Measurements from ENCODE around the gene PDE4DIP.
"Not testable (repeated sequence)": the region's sequence is repeated elsewhere in the genome, so short reads cannot be mapped to it uniquely, and the experiment has no call there.

PDE4DIP gene

GRCh38 chr1:148874408-148875388 lies 30.5 kb downstream of the PDE4DIP start:
- not testable (repeated sequence) for DNase-seq (ENCODE audit: low spot score)

- not testable (repeated sequence) for DNase-seq (ENCODE audit: low spot score)
Observed at GRCh38 chr1:148879812-148880416, 35.7 kb downstream of the PDE4DIP start.

- not testable (repeated sequence) for DNase-seq (ENCODE audit: low spot score)
Observed at GRCh38 chr1:148881261-148881660, 37.0 kb downstream of the PDE4DIP start.

DNA sequence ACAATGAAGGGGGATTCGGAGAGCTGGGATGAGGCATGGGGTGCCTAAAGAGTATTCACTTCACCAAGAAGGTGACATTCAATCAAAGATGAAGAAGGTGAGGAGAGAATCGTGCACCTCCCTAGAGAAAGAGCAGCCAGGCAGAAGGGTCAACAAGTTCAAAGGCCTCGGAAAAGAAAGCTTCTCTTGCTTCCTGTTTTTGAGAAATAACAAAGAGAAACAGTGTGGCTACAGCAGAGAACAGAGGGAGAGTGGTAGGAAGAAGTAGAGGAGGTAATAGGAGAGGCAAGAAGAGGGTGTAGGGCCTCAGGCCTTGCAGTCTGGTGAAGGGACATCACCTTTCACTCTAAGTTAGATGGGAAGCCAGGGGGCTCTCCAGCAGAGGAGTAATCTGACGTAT lies 41.0 kb downstream of the PDE4DIP start:
- not testable (repeated sequence) for DNase-seq (ENCODE audit: low spot score)

DNA sequence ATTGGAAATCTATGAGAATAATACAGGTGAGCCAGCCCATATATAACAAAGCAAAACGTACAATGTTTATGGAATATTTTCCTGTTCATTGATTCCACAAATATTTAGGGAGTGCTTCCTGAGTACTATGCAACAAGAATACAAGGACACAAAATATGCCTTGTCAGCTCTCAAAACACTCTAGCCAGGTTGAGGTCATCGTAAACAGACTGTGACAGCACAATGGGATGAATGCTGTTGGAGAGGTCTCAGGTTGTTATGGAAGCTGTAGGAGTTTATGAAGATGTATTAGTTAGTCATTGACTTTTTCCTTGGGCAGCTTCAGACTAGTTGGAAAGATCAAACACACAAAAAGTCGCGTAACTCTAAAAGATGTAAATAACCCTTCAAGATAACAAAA lies 42.1 kb downstream of the PDE4DIP start:
- not testable (repeated sequence) for DNase-seq (ENCODE audit: low spot score)

GRCh38 chr1:148888597-148888996 lies 44.4 kb downstream of the PDE4DIP start:
- DNase-seq (ENCODE audit: low spot score) = not testable (repeated sequence)

DNA sequence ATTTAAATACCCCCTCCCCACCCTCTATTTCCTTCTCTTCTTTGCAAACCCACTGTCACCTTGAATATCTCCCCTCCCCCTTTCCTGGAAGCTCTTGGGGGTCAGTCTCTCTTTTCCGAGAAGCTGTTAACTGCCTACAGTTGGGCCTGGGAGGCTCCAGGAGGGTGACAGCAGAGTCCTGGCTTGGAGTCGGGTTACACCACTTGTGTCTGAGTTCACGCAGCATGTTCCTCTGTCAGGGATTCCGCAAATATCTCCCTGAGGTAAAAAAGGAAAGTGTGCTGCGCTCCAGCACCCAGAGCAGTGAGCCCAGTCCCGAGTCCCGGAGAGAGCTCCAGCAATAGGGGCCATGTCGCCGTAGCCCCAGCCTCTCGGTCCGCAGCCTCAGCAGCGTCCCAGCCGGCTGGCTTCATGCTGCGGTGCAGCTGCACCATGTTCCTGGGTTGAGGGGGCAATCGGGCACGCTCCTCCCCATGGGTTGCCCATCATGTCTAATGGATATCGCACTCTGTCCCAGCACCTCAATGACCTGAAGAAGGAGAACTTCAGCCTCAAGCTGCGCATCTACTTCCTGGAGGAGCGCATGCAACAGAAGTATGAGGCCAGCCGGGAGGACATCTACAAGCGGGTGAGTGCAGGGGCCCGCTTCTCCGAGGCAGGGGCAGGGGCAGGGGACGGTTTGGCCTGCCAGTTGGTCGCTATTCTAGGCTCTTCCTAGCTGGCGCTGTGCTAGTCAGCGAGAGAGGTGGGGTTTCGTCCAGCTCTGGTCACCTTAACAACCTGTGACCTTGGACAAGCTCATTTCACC lies 45.2 kb downstream of the PDE4DIP start:
- DNase-seq (ENCODE audit: low spot score) = not testable (repeated sequence)

GRCh38 chr1:148890075-148890568 lies 45.9 kb downstream of the PDE4DIP start:
- not testable (repeated sequence) for DNase-seq (ENCODE audit: low spot score)

DNA sequence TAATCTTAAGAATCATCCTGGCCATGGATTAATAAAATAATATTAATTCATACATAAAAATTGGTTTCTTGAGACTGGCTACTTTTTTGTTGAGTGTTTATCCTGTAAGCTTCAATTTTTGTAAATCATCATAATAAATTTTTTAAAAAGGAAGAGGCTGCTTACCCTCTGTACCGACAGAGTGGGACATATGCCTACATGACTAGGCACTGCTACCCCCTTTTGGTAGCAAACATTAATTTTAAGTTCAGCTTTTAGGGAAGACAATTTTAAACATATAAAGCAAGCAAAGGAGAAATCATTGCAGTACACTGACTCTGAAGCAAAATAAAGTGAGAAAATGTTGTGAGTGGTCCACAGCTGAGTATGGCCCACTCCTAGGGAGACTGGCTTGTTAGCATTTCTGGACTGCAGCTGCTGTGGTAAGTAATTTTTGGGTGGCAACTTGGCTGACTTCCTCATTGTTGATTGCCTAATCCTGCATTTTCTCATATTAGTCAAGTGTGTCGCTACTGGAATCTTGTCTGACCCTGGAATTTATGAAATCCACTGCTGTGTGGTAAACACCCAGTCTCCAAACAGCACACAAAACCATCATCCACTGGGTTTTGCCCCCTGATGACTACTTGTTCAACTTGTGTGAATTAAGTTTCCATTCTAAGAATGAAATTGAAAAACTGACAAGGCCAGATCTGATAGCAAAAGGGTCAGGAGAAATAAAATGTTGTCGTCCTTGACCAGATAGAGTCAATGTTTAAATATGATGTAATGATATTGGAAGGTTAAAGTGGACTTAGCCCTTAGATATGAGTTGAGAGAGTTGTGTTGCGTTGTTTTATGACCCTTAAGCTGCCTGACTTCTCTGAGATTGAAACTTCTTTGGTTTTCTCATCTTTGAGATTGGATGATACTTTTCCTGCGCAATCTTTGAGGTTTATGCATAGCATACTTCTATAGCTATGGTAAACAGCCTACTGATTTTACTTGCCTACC lies 50.4 kb downstream of the PDE4DIP start:
- not testable (repeated sequence) for DNase-seq (ENCODE audit: low spot score)

DNA sequence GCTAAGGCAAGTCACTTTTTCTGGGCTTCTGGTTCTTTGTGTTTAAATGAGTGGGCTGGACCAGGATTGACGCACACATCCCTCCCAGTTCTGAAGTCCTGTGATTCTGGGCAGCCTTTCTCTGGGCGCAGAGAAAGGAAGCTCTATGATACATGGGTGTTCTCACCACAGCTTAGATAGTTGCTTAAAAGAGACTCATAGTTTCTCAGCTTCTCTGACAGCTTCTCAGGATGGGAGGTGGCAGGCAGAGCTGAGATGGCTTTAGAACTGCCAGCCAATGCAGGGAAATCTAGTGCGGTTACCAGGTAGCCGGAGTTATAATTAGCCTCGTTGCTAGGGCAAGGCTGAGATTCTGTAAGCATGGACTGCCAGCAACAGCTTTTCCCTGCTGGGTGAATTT lies 55.8 kb downstream of the PDE4DIP start:
- DNase-seq (ENCODE audit: low spot score) = not testable (repeated sequence)

DNA sequence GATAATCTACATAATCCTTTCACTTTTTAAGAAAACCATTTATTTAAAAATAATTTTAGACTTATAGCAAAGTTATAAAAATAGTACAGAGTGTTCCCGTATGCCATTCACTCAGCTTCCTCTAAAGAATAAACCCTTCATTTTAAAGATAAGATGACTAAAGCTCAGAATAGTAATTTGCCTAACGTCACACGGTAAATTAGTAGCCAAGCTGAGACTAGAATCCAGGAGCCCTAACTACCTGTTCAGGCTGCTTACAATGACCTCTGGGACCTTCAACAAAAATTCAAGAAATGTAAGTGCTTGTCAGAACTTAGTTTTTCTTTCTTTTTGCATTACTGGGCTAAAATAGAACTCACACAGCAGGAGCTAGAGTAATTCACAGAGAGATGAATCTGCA lies 56.5 kb downstream of the PDE4DIP start:
- not testable (repeated sequence) for DNase-seq (ENCODE audit: low spot score)

- DNase-seq (ENCODE audit: low spot score) = not testable (repeated sequence)
Observed at GRCh38 chr1:148901150-148901952, 57.1 kb downstream of the PDE4DIP start.

DNA sequence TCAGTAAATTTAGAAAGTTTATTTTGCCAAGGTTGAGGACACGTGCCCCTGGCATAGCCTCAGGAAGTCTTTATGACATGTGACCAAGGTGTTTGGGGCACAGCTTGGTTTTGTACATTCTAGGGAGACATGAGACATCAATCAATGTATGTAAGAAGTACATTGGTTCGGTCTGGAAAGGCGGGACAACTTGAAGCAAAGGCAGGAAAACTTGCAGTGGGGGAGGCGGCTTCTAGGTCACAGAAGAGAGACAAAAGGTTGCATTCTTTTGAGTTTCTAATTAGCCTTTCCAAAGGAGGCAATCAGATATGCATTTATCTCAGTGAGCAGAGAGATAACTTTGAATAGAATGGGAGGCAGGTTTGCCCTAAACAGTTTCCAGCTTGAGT lies 57.7 kb downstream of the PDE4DIP start:
- DNase-seq (ENCODE audit: low spot score) = not testable (repeated sequence)

DNA sequence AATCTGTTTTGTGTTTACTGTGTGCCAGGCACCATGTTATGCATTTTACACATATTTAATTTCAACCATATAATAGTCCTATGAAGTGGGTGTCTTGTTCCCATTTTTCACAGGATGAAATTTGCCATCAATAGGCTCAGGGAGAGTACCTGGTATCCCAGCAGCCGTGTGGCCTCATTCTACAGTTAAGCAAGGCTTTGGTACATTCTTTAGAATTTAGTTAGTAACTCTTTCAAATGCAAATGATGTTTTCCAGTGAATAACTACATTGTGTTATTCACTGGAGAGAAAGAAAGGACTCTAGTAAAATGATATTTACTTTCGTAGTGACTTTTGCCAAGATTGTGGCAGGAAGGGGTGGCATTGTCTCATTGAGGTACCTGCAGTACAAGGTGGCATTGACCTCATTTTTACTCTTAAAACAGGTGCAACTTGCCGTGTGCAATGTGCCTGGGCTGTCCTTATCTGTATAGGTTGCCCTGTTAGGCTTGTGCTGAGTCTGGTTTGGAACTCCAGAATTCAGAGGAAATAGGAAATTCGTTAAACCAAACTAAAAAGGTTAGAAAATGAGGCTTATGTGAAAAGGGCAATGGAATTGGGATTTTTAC lies 65.1 kb downstream of the PDE4DIP start:
- not testable (repeated sequence) for DNase-seq (ENCODE audit: low spot score)

- not testable (repeated sequence) for DNase-seq (ENCODE audit: low spot score)
Observed at GRCh38 chr1:148911303-148911928, 67.2 kb downstream of the PDE4DIP start.

GRCh38 chr1:148916222-148916621 lies 72.0 kb downstream of the PDE4DIP start:
- not testable (repeated sequence) for DNase-seq (ENCODE audit: low spot score)

DNA sequence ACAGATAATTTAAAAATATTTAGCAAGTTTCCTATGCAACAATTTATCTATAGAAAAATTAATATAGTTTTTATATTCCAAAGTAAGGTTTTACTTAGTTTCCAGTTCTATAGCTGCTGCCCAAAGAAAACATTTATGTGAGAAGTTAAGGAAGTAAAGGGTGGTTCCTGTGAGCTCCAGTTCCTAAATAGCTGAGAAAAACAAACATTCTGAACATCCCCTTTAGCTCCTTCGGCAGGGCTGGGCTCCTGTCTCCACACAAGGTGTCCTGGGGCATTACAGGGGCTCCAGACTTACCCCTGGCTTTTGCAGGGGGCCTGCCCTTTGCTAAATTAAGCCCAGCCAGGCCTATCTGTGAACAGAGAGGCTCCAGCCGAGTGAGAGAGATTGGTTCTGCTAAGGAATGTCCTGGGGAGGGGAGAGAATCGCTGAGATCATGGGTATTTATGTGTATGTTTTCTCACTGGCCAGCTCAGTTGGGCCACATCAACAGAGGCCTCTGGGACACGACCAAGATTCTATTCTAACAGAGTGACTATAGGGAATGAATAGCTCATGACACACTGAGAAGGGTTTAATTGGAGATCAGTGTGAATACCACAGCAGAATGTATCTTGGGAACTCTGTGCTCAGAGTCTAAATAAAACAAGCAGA lies 72.6 kb downstream of the PDE4DIP start:
- DNase-seq (ENCODE audit: low spot score) = not testable (repeated sequence)

DNA sequence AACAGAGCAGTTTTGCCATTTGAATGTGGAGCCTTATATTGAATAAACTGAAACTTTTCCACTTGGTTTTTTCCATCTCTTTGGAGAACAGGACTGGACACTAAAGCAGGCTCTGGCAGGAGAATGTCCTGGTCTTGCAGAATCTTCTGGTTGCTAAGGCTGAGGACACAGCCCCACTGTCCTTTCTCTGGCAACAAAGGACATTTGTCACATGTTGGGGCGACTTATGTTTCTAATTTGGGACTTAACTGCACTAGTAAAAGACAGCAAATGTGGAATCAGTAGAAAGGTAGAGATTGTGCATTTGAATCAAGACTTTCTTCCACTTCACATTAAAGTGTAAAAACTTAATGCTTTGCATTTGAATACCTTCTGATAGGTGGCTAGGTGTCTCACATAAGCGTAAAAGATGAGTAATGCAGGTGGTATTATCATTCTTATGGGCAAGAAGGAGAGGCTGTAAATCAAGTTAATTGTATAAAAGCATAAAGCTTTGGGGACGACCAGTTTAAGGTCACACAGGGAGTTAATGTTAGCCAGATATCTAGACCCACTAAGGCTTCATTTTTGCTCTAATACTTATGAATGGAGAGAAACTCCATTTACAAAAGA lies 74.7 kb downstream of the PDE4DIP start:
- DNase-seq (ENCODE audit: low spot score) = not testable (repeated sequence)
